HG03108 (cell line): Measurements from ENCODE around the gene ATP6V0D1.

Source experiments
- ATAC-seq: cut with Tn5 transposase; IDR thresholded peaks from one replicate; pipeline ENCODE4 v1.9.1; 2021; ENCODE audit warnings: moderate library complexity; ENCODE audit not compliant: unreplicated experiment

The ATP6V0D1 gene

DNA sequence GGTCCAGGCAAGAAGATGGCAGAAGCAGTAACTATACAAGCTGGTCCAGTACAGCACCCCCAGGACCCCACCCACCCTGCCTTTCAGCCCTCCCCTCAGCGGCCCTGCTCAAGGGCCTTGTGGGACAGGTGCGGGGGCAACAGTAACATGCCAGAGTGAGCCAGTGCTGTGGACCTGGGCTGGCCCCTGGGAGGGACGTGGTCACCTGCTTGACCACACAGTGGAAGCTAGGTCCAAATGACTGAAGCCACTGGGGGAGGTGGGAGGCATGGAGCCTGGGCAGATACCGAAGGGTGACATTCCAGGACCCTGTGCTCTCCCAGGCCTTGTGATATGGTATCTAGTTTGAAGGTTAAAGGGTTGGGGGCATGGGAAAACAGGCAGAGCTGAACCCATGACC, 17.3 kb downstream of the ATP6V0D1 start:
- ATAC-seq = no peak

DNA sequence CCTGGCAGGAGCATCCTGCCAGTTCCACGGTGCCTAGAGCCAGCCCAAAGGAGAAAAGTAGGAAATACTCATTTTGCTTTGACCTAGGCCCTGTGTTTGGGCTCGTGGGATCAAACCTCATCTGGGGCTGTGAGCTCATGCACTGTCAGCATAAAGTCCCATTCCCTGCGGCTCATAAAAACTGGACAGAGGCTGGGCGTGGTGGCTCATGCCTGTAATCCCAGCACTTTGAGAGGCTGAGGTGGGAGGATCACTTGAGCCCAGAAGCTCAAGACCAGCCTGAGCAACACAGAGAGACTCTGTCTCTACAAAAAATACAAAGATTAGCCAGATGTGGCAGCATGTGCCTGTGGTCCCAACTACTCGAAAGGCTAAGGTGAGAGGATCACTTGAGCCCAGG, 17.9 kb downstream of the ATP6V0D1 start:
- ATAC-seq = no peak

- no peak for ATAC-seq
Measured at GRCh38 chr16:67462279-67462655, 18.7 kb downstream of the ATP6V0D1 start.

DNA sequence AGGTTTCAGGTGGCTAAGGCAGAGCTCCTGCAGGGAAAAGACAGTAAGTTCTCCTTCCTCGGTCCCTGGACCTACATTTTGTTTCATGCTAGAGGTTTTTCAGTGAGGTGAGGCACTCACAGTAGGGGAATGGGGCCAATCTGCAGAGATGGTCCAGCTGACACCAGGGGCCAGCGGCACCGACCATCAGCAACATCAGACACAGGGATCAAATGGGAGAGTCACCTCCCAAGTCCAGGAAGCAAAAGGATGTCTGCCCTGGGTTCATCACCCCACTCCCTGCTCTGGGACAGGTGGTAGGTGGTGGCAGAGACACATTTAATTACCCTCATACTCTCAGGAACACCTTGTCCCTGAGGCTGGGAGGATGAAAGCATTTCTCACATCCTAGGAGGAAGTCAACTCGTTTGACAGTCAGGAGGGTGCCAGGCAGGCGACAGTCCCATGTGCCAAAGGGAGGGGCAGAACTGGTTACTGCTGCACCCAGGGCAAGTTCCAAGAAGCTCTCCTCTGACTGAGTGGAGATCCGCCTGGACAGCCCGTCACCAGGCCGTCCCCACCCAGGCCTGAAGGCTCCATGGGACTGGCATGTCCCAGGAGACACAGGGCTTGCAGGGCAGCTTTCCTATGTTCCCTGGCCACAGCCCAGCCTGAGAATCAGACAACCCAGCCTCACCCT, 19.2 kb downstream of the ATP6V0D1 start:
- no peak for ATAC-seq

DNA sequence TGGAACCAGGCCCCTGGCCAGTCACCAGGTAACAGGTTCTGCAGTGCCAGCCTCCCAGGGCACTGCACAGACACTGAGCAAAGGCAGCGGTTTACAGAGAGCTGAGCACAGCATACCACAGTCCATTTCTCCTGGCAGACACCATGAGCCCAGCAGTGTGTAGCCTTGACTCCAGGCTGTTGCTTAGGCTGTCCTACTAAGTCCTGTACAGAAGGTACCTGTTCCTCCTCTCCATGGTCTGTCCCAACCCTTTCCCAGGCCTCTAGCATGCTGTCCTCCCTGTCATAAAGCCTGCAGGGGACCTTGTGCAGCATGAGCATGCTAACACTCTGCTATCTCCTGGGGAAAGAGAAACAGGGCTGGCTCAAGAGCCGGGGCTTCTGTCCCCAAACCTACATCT, 20.0 kb downstream of the ATP6V0D1 start:
- no peak for ATAC-seq

DNA sequence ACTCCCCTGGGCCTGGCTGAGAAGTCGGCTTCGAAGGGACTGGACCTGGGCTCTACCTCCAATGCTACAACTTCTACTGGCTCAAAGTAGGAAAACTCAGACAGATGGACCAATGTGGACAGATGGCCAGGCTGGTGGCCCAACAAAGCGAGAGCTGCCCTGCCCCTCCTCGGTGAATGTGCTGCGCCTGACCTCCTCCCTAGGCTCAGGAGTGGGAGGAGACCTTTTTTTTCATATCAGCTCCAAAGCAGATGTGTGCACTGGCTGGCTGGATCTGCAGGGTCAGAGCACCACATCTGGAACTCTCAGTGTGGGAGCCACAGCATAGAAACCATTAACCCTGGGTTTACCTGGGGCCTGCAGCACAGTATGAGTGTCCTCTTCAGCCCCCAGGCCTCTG, 20.8 kb downstream of the ATP6V0D1 start:
- ATAC-seq = no peak

DNA sequence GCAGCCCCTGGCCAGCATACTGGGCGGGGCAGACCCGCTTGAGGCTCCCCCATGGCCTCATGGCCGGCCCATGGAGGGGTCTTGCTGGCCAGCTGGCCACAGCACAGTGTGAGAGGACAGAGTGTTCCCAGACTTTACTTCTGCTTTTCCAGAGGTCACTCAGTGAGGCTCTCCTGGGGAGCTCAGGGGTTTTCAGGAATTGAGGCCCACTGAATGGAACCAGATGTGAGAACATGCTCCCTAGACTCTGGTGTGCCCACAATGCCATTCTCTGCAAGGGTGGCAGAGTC, 21.2 kb downstream of the ATP6V0D1 start:
- ATAC-seq = no peak

- no peak for ATAC-seq
Measured at GRCh38 chr16:67459066-67459860, 21.7 kb downstream of the ATP6V0D1 start.

- ATAC-seq = no peak
Measured at GRCh38 chr16:67458121-67458641, 22.8 kb downstream of the ATP6V0D1 start.

GRCh38 chr16:67457611-67458010, 23.3 kb downstream of the ATP6V0D1 start:
- no peak for ATAC-seq

- no peak for ATAC-seq
Measured at GRCh38 chr16:67456391-67457081, 24.4 kb downstream of the ATP6V0D1 start.

GRCh38 chr16:67454852-67455251, 26.1 kb downstream of the ATP6V0D1 start:
- no peak for ATAC-seq

DNA sequence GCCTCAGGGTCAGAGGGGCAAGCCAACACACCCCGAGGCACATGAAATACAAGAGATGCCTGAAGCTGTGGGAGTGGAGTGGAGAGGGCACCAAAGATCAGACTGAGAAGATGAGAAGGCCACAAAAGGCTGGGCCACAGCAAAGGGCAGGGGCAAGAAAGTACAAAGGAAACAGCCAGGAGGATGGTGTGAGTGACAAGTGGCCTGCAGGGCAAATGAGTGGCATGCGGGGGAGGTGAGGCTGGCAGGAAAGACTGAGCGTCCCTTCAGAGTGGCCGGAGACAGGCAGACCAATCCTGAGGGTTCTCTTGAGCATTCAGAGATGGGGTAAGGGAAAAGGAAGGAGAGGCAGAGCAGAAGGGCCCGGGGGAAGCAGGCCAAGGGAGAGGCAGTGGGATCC, 26.9 kb downstream of the ATP6V0D1 start:
- no peak for ATAC-seq

- no peak for ATAC-seq
Measured at GRCh38 chr16:67451704-67452435, 29.1 kb downstream of the ATP6V0D1 start.

DNA sequence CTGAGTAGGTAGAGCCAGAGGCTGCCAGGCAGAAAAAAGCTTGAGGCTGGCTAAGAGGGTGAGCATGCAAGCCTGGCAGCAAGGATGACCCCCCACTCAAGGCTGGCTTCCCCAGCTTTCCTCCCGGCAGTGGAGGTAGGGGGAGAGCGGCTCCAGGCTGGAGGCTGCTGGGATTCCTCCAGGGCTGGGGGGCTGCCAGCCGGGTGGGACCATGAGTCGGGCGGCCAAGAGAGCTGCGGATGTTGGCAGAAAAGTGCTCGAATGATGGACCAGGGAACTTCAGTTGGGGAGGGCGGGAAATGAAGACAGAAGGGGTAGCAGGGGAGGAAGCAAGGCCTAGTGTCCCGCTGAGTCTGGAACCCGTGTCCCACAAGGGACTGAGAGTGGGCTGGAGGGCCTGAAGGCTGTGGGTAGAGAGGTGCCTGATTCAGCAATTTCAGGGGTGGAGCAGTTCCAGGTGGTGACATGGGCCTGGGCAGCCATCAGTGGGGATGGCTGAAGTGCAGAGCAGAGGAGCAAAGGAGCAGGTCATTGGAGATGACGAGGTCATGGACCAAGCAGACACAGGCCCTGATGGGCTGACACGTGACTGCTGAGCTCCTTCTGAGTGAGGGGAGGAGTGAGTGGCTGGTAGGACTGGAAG, 29.8 kb downstream of the ATP6V0D1 start:
- ATAC-seq = no peak

DNA sequence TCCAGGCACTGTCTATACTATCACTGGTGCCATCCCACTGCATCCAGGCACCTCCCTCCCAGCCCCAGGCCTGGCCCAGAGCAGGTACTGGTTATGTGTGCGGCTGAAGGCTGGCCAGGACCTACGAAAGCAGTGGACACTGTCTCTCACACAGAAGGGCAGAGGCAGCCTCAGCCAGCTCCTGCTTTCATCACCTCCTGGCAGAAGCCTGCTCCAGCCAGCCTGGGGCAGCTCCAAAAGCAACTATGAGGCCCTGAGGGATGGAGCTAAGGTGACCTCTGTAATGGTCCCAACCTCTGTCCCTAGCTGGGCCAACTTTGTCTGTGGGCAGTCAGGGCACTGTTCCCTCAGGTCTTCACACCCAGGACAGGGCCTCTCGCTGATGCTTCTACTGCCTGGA, 31.2 kb downstream of the ATP6V0D1 start:
- ATAC-seq = no peak

- no peak for ATAC-seq
Measured at GRCh38 chr16:67449336-67449735, 31.6 kb downstream of the ATP6V0D1 start.

DNA sequence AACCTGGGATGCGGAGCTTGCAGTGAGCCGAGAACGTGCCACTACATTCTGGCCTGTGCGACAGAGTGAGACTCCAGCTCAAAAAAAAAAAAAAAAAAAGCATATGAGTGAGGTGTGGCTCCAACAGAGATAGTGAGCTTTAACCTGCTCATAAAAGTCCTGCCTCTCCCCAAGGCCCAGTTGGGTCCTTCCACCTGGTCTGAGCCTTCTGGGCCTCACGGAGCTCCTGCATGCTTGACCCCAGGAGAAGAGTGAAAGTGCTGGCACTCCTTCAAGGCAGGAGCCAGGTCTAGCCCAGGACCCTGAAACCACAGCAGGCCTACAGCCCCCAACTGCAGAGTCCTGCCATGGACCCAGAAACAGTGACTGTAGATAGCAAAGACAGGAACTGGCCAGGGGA, 32.4 kb downstream of the ATP6V0D1 start:
- ATAC-seq = no peak

DNA sequence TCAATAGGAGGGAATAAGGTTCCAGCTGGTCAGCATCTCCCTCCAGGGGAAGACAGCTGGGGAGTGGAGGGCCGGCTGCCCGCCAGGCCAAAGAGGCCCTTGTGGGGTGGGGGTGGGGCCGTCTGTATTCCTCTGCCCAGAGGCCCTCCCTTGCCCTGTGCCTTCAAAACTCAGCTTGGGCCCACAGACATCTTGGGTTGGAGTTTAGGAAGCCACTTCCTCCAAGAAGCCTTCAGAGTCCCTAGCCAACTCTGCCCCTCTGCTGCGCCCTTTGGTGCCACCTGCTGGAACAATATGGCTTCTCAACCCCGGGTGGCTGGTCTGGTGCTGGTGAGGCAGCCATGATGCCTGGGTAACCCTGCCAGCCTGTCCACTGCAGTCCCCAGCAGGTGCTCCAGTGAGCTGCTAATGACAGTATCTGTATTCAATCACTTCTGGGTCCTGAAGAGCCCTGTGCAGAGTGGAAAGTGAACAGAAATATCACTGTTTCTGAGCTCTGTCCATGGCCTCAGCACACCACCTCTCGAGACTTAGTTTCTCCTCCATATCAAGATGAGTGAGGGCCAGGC, 33.4 kb downstream of the ATP6V0D1 start:
- ATAC-seq = no peak

GRCh38 chr16:67446968-67447507, 33.9 kb downstream of the ATP6V0D1 start:
- ATAC-seq = no peak
